Neuronal stem cell (in vitro differentiated cells): ENCODE measurements around the gene FFAR1.

ENCODE experiments used
- DNase-seq: peaks from one replicate; pipeline ENCODE4 v3.0.0-alpha.2; 2013; ENCODE audit warnings: low spot score
- H2AFZ ChIP-seq: one replicate; pipeline ENCODE4 v1.6.1; 2013; ENCODE audit warnings: mild to moderate bottlenecking, low read length, inconsistent platforms
- H2AK5ac ChIP-seq: 2 replicates; pipeline ENCODE4 v1.6.1; 2013; ENCODE audit warnings: low read depth, mild to moderate bottlenecking, inconsistent platforms, low read length, moderate library complexity, mixed read lengths
- H2BK120ac ChIP-seq: 2 replicates; pipeline ENCODE4 v1.6.1; 2013; ENCODE audit warnings: low read depth, mild to moderate bottlenecking, inconsistent platforms, low read length, moderate library complexity, mixed read lengths
- H2BK12ac ChIP-seq: one replicate; pipeline ENCODE4 v1.6.1; 2013; ENCODE audit warnings: low read length, inconsistent platforms
- H2BK15ac ChIP-seq: 2 replicates; pipeline ENCODE4 v1.6.1; 2013; ENCODE audit warnings: mild to moderate bottlenecking, low read length, inconsistent platforms, mixed read lengths
- H2BK5ac ChIP-seq: one replicate; pipeline ENCODE4 v1.6.1; 2013; ENCODE audit warnings: inconsistent platforms, mild to moderate bottlenecking, low read length, moderate library complexity
- H3K14ac ChIP-seq: one replicate; pipeline ENCODE4 v1.6.1; 2013; ENCODE audit warnings: low read length, inconsistent platforms
- H3K18ac ChIP-seq: 2 replicates; pipeline ENCODE4 v1.6.1; 2013; ENCODE audit warnings: low read length, inconsistent platforms
- H3K23ac ChIP-seq: 2 replicates; pipeline ENCODE4 v1.6.1; 2013; ENCODE audit warnings: low read depth, mild to moderate bottlenecking, mixed read lengths, low read length, inconsistent platforms; ENCODE audit not compliant: poor library complexity
- H3K27ac ChIP-seq: replicated peaks from 3 replicates; pipeline ENCODE4 v1.5.1; 2013; ENCODE audit warnings: low read length, inconsistent platforms
- H3K27me3 ChIP-seq, 3 experiments: 2 replicates each; pipeline ENCODE4 v1.6.1; 2013; ENCODE audit warnings: low read length in 3 of 3, mild to moderate bottlenecking in 2 of 3, inconsistent platforms in 1 of 3, low read depth in 1 of 3, mixed read lengths in 1 of 3, moderate library complexity in 1 of 3; ENCODE audit not compliant: control insufficient read depth in 3 of 3, insufficient read depth in 3 of 3
- H3K36me3 ChIP-seq, 2 donors: replicated peaks in 1 of 2; 2 replicates each; pipeline ENCODE4 v1.6.1; 2013; ENCODE audit warnings: low read length in 2 of 2; ENCODE audit not compliant: control insufficient read depth in 2 of 2, insufficient read depth in 2 of 2
- H3K4ac ChIP-seq: 2 replicates; pipeline ENCODE4 v1.6.1; 2013; ENCODE audit warnings: inconsistent platforms, mild to moderate bottlenecking, low read length, moderate library complexity
- H3K4me1 ChIP-seq, 2 donors: 1 replicate in 1 of 2; 2 replicates in 1 of 2; pipeline ENCODE4 v1.6.1; 2013; ENCODE audit warnings: low read length in 2 of 2, low read depth in 1 of 2; ENCODE audit not compliant: control insufficient read depth in 2 of 2, insufficient read depth in 1 of 2
- H3K4me2 ChIP-seq: one replicate; pipeline ENCODE4 v1.6.1; 2013; ENCODE audit warnings: mild to moderate bottlenecking, low read length, inconsistent platforms; ENCODE audit not compliant: insufficient read depth, poor library complexity, severe bottlenecking
- H3K4me3 ChIP-seq, 2 donors: 2 replicates each; pipeline ENCODE4 v1.5.1; 2013; ENCODE audit warnings: low read length in 2 of 2, mild to moderate bottlenecking in 2 of 2, inconsistent platforms in 1 of 2, moderate library complexity in 1 of 2
- H3K79me1 ChIP-seq: one replicate; pipeline ENCODE4 v1.6.1; 2013; ENCODE audit warnings: low read depth, mild to moderate bottlenecking, inconsistent platforms, low read length, moderate library complexity
- H3K9ac ChIP-seq: one replicate; pipeline ENCODE4 v1.6.1; 2013; ENCODE audit warnings: mild to moderate bottlenecking, low read depth, low read length, inconsistent platforms; ENCODE audit not compliant: poor library complexity
- H3K9me3 ChIP-seq, 2 donors: replicated peaks in 1 of 2; 2 replicates each; pipeline versions ENCODE3 to v1.6.1; 2013; ENCODE audit warnings: low read length in 2 of 2, mild to moderate bottlenecking in 2 of 2, inconsistent platforms in 1 of 2, low read depth in 1 of 2, mixed read lengths in 1 of 2, moderate library complexity in 1 of 2; ENCODE audit not compliant: control insufficient read depth in 2 of 2, insufficient read depth in 1 of 2
- H4K8ac ChIP-seq: one replicate; pipeline ENCODE4 v1.6.1; 2013; ENCODE audit warnings: low read depth, mild to moderate bottlenecking, inconsistent platforms, low read length, moderate library complexity
- H4K91ac ChIP-seq: one replicate; pipeline ENCODE4 v1.6.1; 2013; ENCODE audit warnings: low read length, low read depth, mild to moderate bottlenecking, inconsistent platforms; ENCODE audit not compliant: poor library complexity
- WGBS, 2 donors: extraction: QIAGEN DNeasy Blood & Tissue Kit; methylation state at CpG; one replicate each; pipeline ENCODE4 v1.1.7; 2013; ENCODE audit warnings: missing lambda C conversion rate in 2 of 2, mixed read lengths in 1 of 2; ENCODE audit not compliant: insufficient read length in 2 of 2, insufficient replicate concordance in 1 of 2; ENCODE audit errors: extremely low coverage in 2 of 2; 5-methylcytosine and 5-hydroxymethylcytosine counted together

The FFAR1 gene

DNA sequence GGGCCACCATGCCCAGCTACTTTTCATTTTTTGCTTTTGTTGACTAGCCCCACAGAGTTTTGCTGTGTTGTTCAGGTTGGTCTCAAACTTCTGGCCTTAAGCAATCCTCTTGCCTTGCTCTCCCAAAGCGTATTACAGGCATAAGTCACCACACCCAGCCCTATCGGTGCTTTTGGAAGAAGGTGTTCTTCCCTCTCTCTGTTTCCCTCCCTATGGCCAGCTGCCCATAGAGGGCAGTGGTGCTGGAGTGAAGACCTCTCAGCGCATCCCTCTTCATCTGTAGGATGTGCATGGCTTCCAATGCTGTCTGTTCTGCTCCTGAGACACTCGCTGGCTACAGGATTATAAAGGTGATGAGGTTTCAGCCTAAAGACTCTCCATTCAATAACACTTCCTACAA is 20.1 kb upstream of the FFAR1 start:
- Histone ChIP-seq H3K27ac (no peak overlapping the region), H3K18ac (no peak overlapping the region), H3K14ac (no peak overlapping the region), H3K4me2 (no peak overlapping the region), H3K79me1 (no peaks in the 10 kb centered on the region), H3K23ac (no peak overlapping the region), H3K9ac (no peak overlapping the region), H2BK120ac (no peak overlapping the region), H3K36me3 (no peaks in the 10 kb centered on the region), H4K91ac (no peak overlapping the region), H2BK15ac (no peak overlapping the region), H3K27me3 (peaks cover 0 to under 1% (median 0%) of the 10 kb centered on the region in 3 experiments), H2BK12ac (no peak overlapping the region), H3K4me3 (no peak overlapping the region), H3K9me3 (no peaks in the 10 kb centered on the region), H3K4ac (no peak overlapping the region), H3K4me1 (no peaks in the 10 kb centered on the region), H2AK5ac (no peak overlapping the region), H2AFZ (no peak overlapping the region), H4K8ac (no peak overlapping the region), H2BK5ac (no peak overlapping the region)
- DNase-seq, result no peak
- WGBS, 2 donors, result no CpG with 5 or more reads among the region's 4 CpGs

GRCh38 chr19:35328851-35329285 is 18.8 kb upstream of the FFAR1 start, which contains the start of gene CD22:
CD22 (plus strand) TSS chr19:35329187; CDS start chr19:35332041, 2,854 bp downstream.
- no peak within 1 kb of the TSS for H3K27ac ChIP-seq
- peaks cover 0 to 2% of the 10 kb centered on the region in 2 donors for H3K4me1 ChIP-seq
- no peak within 1 kb of the TSS for H2BK12ac ChIP-seq
- H3K9ac ChIP-seq, result no peak within 1 kb of the TSS
- no peak within 1 kb of the TSS for H3K23ac ChIP-seq
- H3K18ac ChIP-seq, result no peak within 1 kb of the TSS
- no peak within 1 kb of the TSS for H4K91ac ChIP-seq
- no peak within 1 kb of the TSS for H2BK120ac ChIP-seq
- H2AFZ ChIP-seq, result no peak within 1 kb of the TSS
- H3K36me3 ChIP-seq, result no peaks in the 10 kb centered on the region
- H3K14ac ChIP-seq, result no peak within 1 kb of the TSS
- no peak within 1 kb of the TSS for H4K8ac ChIP-seq
- no peak for DNase-seq
- no peaks in the 10 kb centered on the region for H3K9me3 ChIP-seq
- WGBS, 2 donors, result no CpG with 5 or more reads among the region's 12 CpGs
- H2AK5ac ChIP-seq, result no peak within 1 kb of the TSS
- H3K27me3 ChIP-seq, result peaks cover 0 to 2% (median 0%) of the 10 kb centered on the region in 3 experiments
- H3K79me1 ChIP-seq, result no peaks in the 10 kb centered on the region
- H3K4me2 ChIP-seq, result no peak within 1 kb of the TSS
- H2BK15ac ChIP-seq, result no peak within 1 kb of the TSS
- no peak within 1 kb of the TSS for H2BK5ac ChIP-seq
- no peak within 1 kb of the TSS for H3K4me3 ChIP-seq
- H3K4ac ChIP-seq, result no peak within 1 kb of the TSS

- no peak overlapping the region for H3K18ac ChIP-seq
- H3K4ac ChIP-seq, result no peak overlapping the region
- no peak overlapping the region for H2AFZ ChIP-seq
- no peak overlapping the region for H2BK120ac ChIP-seq
- no peak overlapping the region for H3K27ac ChIP-seq
- no peak overlapping the region for H2BK5ac ChIP-seq
- H3K36me3 ChIP-seq, result no peaks in the 10 kb centered on the region
- no peak overlapping the region for H2BK12ac ChIP-seq
- H2BK15ac ChIP-seq, result no peak overlapping the region
- H3K4me2 ChIP-seq, result no peak overlapping the region
- peaks cover 0 to 2% of the 10 kb centered on the region in 2 donors for H3K4me1 ChIP-seq
- H2AK5ac ChIP-seq, result no peak overlapping the region
- no peak for DNase-seq
- H4K91ac ChIP-seq, result no peak overlapping the region
- H3K4me3 ChIP-seq, result no peak overlapping the region
- H3K9ac ChIP-seq, result no peak overlapping the region
- no peaks in the 10 kb centered on the region for H3K79me1 ChIP-seq
- no CpG with 5 or more reads among the region's 4 CpGs for WGBS, 2 donors
- H3K9me3 ChIP-seq, result no peaks in the 10 kb centered on the region
- H3K14ac ChIP-seq, result no peak overlapping the region
- no peak overlapping the region for H3K23ac ChIP-seq
- H4K8ac ChIP-seq, result no peak overlapping the region
- H3K27me3 ChIP-seq, result peaks cover 0 to 2% (median 0%) of the 10 kb centered on the region in 3 experiments
Observed at GRCh38 chr19:35329323-35329722, 18.4 kb upstream of the FFAR1 start.

GRCh38 chr19:35330475-35330874 is 17.2 kb upstream of the FFAR1 start:
- Histone ChIP-seq H3K9ac (no peak overlapping the region), H3K36me3 (no peaks in the 10 kb centered on the region), H2BK120ac (no peak overlapping the region), H3K4me1 (peaks cover 0 to 2% of the 10 kb centered on the region in 2 donors), H3K79me1 (no peaks in the 10 kb centered on the region), H3K23ac (no peak overlapping the region), H3K4ac (no peak overlapping the region), H3K14ac (no peak overlapping the region), H4K91ac (no peak overlapping the region), H3K27me3 (peaks cover 0 to 2% (median 0%) of the 10 kb centered on the region in 3 experiments), H2AK5ac (no peak overlapping the region), H3K9me3 (no peaks in the 10 kb centered on the region), H2BK12ac (no peak overlapping the region), H3K4me2 (no peak overlapping the region), H3K4me3 (no peak overlapping the region), H3K18ac (peak overlapping the region; percentile 73), H4K8ac (no peak overlapping the region), H2AFZ (no peak overlapping the region), H2BK5ac (no peak overlapping the region), H2BK15ac (no peak overlapping the region), H3K27ac (no peak overlapping the region)
- DNase-seq, result no peak
- WGBS, 2 donors, result no CpG with 5 or more reads among the region's 7 CpGs
